SK-N-MC (cell line): ENCODE results near the gene CCR4.

ENCODE experiments used
- EZH2 ChIP-seq: fragments of 200-600 bp; sonication (generic); IDR thresholded peaks from one replicate; pipeline ENCODE4 v1.6.1; 2017; ENCODE audit warnings: antibody characterized with exemption
- POLR2AphosphoS5 ChIP-seq: IDR thresholded peaks from 2 replicates; pipeline ENCODE4 v1.6.1; 2012; ENCODE audit warnings: mild to moderate bottlenecking, low read depth, low read length, borderline replicate concordance

DNA sequence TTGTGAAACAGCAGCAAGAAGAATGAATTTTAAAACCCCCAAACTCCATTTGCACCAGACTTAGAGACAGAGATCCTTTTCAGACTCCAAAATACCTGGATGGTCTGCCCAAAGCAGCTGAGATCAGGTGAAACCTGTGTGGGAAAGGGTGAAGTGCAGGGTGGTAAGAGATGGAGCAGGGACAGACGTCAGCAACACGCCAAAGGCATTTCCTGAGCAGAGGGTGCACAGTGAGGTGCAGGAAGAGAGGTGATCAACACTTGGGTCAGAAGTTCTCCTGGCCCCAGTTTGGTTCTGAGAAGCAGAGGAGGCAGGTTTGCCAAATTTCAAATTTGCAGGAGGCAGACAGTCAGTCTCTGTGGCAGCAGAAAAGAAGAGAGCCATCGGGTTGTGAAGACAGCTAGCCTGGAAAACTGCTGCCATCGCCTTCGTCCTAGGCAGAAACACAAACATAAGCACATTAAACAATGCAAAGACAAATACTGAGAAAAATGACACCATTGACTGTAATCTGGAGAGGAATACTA lies 9.8 kb downstream of the CCR4 start:
- no peak for TF ChIP-seq EZH2
- no peak for TF ChIP-seq POLR2AphosphoS5
